Suprapubic skin (tissue), 4 donors: ENCODE measurements around the gene GSG1L.

ENCODE experiments used
- POLR2A ChIP-seq, 2 donors: fragments of 450-650 bp; IDR thresholded peaks; one replicate each; pipeline ENCODE4 v1.6.1; 2017; ENCODE audit warnings: antibody characterized with exemption in 2 of 2, mild to moderate bottlenecking in 2 of 2, moderate library complexity in 2 of 2
- POLR2AphosphoS5 ChIP-seq, 3 donors: sonication (generic); formaldehyde crosslinking; IDR thresholded peaks; one replicate each; pipeline ENCODE4 v1.6.1; 2017; ENCODE audit warnings: antibody characterized with exemption in 3 of 3
- TF ChIP-seq, protein P1 (sequence below), 2 donors: fragments of 200-600 bp in 1 of 2; fragments of 450-650 bp in 1 of 2; sonication (generic) in 1 of 2; IDR thresholded peaks; one replicate each; pipeline ENCODE4 v1.5.1; 2016 to 2019; ENCODE audit warnings: antibody characterized with exemption in 2 of 2, mild to moderate bottlenecking in 1 of 2, moderate library complexity in 1 of 2

DNA sequence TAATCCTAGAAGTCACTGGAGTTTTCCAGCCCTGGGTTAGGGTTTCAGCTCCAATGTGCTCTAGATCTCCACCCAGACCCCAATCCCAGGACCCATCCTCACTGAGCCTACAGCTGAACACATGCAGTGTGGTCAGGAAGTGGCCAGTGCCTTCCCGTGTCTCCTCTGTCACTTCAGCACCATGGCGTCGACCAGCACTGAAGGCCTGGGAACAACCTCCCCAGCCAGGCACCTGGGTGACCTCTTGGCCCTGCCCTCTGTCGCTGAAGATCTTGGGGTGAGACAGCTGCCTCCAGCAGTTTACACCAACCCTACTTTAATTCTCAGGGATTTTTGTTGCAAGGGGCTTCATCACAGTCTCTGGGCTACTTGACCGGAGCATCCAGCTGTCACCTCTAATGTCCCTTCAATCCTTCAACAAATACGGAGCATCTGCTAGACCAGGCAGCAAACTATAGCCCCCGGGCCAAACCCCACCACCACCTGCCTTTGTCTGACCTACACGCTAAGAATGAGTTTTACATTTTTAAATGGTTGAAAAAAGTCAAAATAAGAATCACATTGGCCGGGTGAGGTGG, 18.0 kb upstream of the GSG1L start:
- TF ChIP-seq, protein P1, sequence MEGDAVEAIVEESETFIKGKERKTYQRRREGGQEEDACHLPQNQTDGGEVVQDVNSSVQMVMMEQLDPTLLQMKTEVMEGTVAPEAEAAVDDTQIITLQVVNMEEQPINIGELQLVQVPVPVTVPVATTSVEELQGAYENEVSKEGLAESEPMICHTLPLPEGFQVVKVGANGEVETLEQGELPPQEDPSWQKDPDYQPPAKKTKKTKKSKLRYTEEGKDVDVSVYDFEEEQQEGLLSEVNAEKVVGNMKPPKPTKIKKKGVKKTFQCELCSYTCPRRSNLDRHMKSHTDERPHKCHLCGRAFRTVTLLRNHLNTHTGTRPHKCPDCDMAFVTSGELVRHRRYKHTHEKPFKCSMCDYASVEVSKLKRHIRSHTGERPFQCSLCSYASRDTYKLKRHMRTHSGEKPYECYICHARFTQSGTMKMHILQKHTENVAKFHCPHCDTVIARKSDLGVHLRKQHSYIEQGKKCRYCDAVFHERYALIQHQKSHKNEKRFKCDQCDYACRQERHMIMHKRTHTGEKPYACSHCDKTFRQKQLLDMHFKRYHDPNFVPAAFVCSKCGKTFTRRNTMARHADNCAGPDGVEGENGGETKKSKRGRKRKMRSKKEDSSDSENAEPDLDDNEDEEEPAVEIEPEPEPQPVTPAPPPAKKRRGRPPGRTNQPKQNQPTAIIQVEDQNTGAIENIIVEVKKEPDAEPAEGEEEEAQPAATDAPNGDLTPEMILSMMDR (IDR thresholded peaks at IDR 0.05), result no peak
- TF ChIP-seq POLR2AphosphoS5 (IDR thresholded peaks at IDR 0.05) (no peak), POLR2A (IDR thresholded peaks at IDR 0.05) (no peak)
